ENCODE results near the gene LMNTD1.

The LMNTD1 gene

DNA sequence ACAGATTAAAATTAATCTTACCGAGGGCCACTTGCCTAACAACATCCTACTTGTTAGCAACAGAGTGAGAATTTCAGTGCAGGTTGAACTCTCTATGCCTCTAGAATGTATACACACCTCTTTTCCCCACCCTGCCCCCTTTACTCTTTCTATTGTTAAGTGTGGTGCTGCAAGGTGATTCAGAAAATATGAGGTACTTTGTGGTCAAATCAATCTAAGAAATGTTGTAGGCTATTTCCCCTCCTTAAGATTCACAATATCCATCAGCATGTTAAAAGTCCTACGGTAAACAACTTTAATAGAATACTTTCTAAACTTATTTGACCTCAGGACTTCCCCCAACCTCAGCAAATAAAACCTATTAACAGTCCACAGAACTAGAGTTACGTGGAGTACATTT, 106.0 kb downstream of the LMNTD1 start (continued):
- TF ChIP-seq TOX (CRISPR knock-in tag; IDR thresholded peaks at IDR 0.05; ENCODE audit: borderline replicate concordance) = no peak

GRCh38 chr12:25438638-25439037, 114.4 kb downstream of the LMNTD1 start:
- ATAC-seq = no peak
- TF ChIP-seq BACH2 (CRISPR knock-in tag; IDR thresholded peaks at IDR 0.05; ENCODE audit: borderline replicate concordance) = no peak
- no peak for TF ChIP-seq ZNF8 (CRISPR knock-in tag; IDR thresholded peaks at IDR 0.05)
- TF ChIP-seq TCF4 (CRISPR knock-in tag; IDR thresholded peaks at IDR 0.05; ENCODE audit: borderline replicate concordance) = no peak
- TF ChIP-seq CREB5 (CRISPR knock-in tag; IDR thresholded peaks at IDR 0.05; ENCODE audit: low read depth) = no peak
- TF ChIP-seq, protein P1, sequence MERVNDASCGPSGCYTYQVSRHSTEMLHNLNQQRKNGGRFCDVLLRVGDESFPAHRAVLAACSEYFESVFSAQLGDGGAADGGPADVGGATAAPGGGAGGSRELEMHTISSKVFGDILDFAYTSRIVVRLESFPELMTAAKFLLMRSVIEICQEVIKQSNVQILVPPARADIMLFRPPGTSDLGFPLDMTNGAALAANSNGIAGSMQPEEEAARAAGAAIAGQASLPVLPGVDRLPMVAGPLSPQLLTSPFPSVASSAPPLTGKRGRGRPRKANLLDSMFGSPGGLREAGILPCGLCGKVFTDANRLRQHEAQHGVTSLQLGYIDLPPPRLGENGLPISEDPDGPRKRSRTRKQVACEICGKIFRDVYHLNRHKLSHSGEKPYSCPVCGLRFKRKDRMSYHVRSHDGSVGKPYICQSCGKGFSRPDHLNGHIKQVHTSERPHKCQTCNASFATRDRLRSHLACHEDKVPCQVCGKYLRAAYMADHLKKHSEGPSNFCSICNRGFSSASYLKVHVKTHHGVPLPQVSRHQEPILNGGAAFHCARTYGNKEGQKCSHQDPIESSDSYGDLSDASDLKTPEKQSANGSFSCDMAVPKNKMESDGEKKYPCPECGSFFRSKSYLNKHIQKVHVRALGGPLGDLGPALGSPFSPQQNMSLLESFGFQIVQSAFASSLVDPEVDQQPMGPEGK (CRISPR knock-in tag; IDR thresholded peaks at IDR 0.05; ENCODE audit: borderline replicate concordance) = no peak

DNA sequence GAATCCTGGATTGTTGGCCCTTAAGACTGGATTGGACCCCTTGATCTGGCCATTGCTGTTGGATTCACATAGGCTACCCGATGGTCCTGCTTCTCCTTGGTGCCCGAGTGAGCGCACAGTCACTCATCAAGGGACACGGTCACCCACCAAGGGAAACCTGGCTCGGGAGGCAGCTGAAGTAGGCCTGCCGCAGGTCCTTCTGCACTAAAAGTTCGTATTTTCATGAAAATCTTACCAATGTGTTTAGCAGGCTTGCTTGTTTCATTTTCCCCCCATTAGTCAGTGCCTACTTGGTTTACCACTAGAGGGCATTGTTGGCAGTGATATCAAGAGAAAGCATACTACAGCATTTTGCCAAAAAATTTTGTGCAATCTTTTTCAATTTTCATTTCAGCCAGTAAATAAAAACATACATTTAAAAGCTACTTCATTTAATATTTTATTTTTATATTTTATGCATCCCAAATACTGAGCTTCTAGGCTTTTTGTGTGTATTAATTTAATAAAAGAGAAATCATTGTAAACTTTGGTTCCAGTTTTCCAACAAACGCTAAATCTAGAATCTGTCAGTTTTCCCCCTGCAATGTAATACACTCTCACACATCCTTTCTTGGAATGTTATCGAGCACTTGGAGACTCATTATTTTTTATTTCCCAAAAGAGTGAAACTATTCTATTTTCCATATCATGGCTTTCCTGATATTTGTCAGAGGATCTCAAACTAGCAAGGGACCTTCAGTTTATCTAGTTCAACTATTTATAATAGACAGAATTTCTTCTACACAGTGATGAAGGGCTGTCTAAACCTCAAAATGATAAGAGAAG, 116.7 kb downstream of the LMNTD1 start:
- peak; percentile 75 for ATAC-seq
- no peak for TF ChIP-seq TCF4 (CRISPR knock-in tag; IDR thresholded peaks at IDR 0.05; ENCODE audit: borderline replicate concordance)
- TF ChIP-seq ZFP30 (CRISPR knock-in tag; IDR thresholded peaks at IDR 0.05) = no peak
- TF ChIP-seq RARB (CRISPR knock-in tag; IDR thresholded peaks at IDR 0.05) = no peak
- TF ChIP-seq, protein P1 (CRISPR knock-in tag; IDR thresholded peaks at IDR 0.05; ENCODE audit: borderline replicate concordance) = no peak
- no peak for TF ChIP-seq SNAI2 (CRISPR knock-in tag; IDR thresholded peaks at IDR 0.05)
- TF ChIP-seq CREB5 (CRISPR knock-in tag; IDR thresholded peaks at IDR 0.05; ENCODE audit: low read depth) = no peak
- no peak for TF ChIP-seq ESRRG (CRISPR knock-in tag; IDR thresholded peaks at IDR 0.05)
- TF ChIP-seq BACH2 (CRISPR knock-in tag; IDR thresholded peaks at IDR 0.05; ENCODE audit: borderline replicate concordance) = no peak
- TF ChIP-seq ZNF8 (CRISPR knock-in tag; IDR thresholded peaks at IDR 0.05) = no peak
- no peak for TF ChIP-seq ZFP3 (CRISPR knock-in tag; IDR thresholded peaks at IDR 0.05)

- TF ChIP-seq ZNF565 (CRISPR knock-in tag; conservative IDR thresholded peaks at IDR 0.05; ENCODE audit: low read depth) (no peak), ESRRG (CRISPR knock-in tag; IDR thresholded peaks at IDR 0.05) (no peak), ZC3H10 (CRISPR knock-in tag; IDR thresholded peaks at IDR 0.05) (no peak), ZFP3 (CRISPR knock-in tag; IDR thresholded peaks at IDR 0.05) (no peak), ZFP30 (CRISPR knock-in tag; IDR thresholded peaks at IDR 0.05) (no peak), ISL1 (CRISPR knock-in tag; IDR thresholded peaks at IDR 0.05) (no peak), SNAI2 (CRISPR knock-in tag; IDR thresholded peaks at IDR 0.05) (no peak), CSDC2 (CRISPR knock-in tag; IDR thresholded peaks at IDR 0.05) (no peak), ARNTL (CRISPR knock-in tag; IDR thresholded peaks at IDR 0.05; ENCODE audit: borderline replicate concordance, low read depth) (no peak)
- TF ChIP-seq, protein P2, sequence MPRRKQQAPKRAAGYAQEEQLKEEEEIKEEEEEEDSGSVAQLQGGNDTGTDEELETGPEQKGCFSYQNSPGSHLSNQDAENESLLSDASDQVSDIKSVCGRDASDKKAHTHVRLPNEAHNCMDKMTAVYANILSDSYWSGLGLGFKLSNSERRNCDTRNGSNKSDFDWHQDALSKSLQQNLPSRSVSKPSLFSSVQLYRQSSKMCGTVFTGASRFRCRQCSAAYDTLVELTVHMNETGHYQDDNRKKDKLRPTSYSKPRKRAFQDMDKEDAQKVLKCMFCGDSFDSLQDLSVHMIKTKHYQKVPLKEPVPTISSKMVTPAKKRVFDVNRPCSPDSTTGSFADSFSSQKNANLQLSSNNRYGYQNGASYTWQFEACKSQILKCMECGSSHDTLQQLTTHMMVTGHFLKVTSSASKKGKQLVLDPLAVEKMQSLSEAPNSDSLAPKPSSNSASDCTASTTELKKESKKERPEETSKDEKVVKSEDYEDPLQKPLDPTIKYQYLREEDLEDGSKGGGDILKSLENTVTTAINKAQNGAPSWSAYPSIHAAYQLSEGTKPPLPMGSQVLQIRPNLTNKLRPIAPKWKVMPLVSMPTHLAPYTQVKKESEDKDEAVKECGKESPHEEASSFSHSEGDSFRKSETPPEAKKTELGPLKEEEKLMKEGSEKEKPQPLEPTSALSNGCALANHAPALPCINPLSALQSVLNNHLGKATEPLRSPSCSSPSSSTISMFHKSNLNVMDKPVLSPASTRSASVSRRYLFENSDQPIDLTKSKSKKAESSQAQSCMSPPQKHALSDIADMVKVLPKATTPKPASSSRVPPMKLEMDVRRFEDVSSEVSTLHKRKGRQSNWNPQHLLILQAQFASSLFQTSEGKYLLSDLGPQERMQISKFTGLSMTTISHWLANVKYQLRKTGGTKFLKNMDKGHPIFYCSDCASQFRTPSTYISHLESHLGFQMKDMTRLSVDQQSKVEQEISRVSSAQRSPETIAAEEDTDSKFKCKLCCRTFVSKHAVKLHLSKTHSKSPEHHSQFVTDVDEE (CRISPR knock-in tag; IDR thresholded peaks at IDR 0.05) = no peak
- TF ChIP-seq, protein P3, sequence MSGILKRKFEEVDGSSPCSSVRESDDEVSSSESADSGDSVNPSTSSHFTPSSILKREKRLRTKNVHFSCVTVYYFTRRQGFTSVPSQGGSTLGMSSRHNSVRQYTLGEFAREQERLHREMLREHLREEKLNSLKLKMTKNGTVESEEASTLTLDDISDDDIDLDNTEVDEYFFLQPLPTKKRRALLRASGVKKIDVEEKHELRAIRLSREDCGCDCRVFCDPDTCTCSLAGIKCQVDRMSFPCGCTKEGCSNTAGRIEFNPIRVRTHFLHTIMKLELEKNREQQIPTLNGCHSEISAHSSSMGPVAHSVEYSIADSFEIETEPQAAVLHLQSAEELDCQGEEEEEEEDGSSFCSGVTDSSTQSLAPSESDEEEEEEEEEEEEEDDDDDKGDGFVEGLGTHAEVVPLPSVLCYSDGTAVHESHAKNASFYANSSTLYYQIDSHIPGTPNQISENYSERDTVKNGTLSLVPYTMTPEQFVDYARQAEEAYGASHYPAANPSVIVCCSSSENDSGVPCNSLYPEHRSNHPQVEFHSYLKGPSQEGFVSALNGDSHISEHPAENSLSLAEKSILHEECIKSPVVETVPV (CRISPR knock-in tag; IDR thresholded peaks at IDR 0.05) = no peak
- no peak for ATAC-seq
These were observed 117.7 kb downstream of the LMNTD1 start for GRCh38 chr12:25435431-25435830.
